H1 (cell line): Measurements from ENCODE around the gene SPTB. TPM values are rescaled to one million over a fixed set of nuclear protein-coding genes. Genes with fewer than 3 reads are reported as not detected.

Experiments
- CTCF ChIA-PET: fragments of 300-600 bp; sonication (Branson Sonifier 250); formaldehyde crosslinking; loops from one replicate; lab custom pipeline; 2021; ENCODE audit not compliant: partially characterized antibody; lab: Charles Lee
- POLR2A ChIA-PET: fragments of 300-600 bp; sonication (Branson Sonifier 250); formaldehyde crosslinking; loops from one replicate; lab custom pipeline; 2021; ENCODE audit warnings: inconsistent platforms; ENCODE audit not compliant: partially characterized antibody; lab: Charles Lee
- DNase-seq, 2 experiments: peaks; one replicate each; pipeline versions ENCODE4 v3.0.0 to v3.0.0-alpha.2; 2010 to 2022; ENCODE audit warnings: low spot score in 2 of 2, low read depth in 1 of 2, mixed read lengths in 1 of 2
- FAIRE-seq: peaks from 2 replicates; lab custom pipeline; 2011; peaks lifted over from hg19 to GRCh38; lab: Jason Lieb, UNC
- H2AFZ ChIP-seq: 2 replicates; pipeline ENCODE4 v1.8.1; 2012; ENCODE audit warnings: low read length, inconsistent platforms
- H2AK5ac ChIP-seq: 2 replicates; pipeline ENCODE4 v1.6.1; 2013; ENCODE audit warnings: low read depth, low read length
- H2BK120ac ChIP-seq: replicated peaks from 2 replicates; pipeline ENCODE3; 2013; ENCODE audit warnings: low read depth, low read length, inconsistent platforms
- H2BK12ac ChIP-seq: 2 replicates; pipeline ENCODE4 v1.6.1; 2013; ENCODE audit warnings: low read depth, low read length
- H2BK15ac ChIP-seq: 2 replicates; pipeline ENCODE4 v1.6.1; 2013; ENCODE audit warnings: low read length
- H2BK20ac ChIP-seq: 2 replicates; pipeline ENCODE4 v1.6.1; 2013; ENCODE audit warnings: low read length
- H2BK5ac ChIP-seq: 2 replicates; pipeline ENCODE4 v1.6.1; 2013; ENCODE audit warnings: low read depth, low read length
- H3K14ac ChIP-seq: 2 replicates; pipeline ENCODE4 v1.6.1; 2013; ENCODE audit warnings: inconsistent platforms; ENCODE audit not compliant: insufficient read length
- H3K18ac ChIP-seq: 2 replicates; pipeline ENCODE4 v1.6.1; 2013; ENCODE audit warnings: low read length; ENCODE audit errors: extremely low read depth
- H3K23ac ChIP-seq: 2 replicates; pipeline ENCODE4 v1.6.1; 2013; ENCODE audit warnings: inconsistent platforms; ENCODE audit not compliant: insufficient read length
- H3K23me2 ChIP-seq: 2 replicates; pipeline ENCODE4 v1.6.1; 2013; ENCODE audit warnings: low read depth, low read length
- H3K27ac ChIP-seq: 2 replicates; pipeline ENCODE4 v1.6.1; 2011; ENCODE audit warnings: low read depth, low read length, inconsistent platforms
- H3K27me3 ChIP-seq, 4 experiments: replicated peaks in 1 of 4; 1 replicate in 1 of 4; 2 replicates in 3 of 4; pipeline versions ENCODE4 v1.6.1 to v1.8.1; 2011 to 2013; ENCODE audit warnings: low read length in 3 of 4, mild to moderate bottlenecking in 3 of 4, inconsistent platforms in 2 of 4, mixed read lengths in 2 of 4, moderate library complexity in 1 of 4; ENCODE audit not compliant: control insufficient read depth in 3 of 4, insufficient read depth in 3 of 4; ENCODE audit errors: extremely low read depth in 1 of 4
- H3K36me3 ChIP-seq, 4 experiments: 2 replicates each; pipeline versions ENCODE4 v1.6.1 to v1.8.1; 2011 to 2013; ENCODE audit warnings: mild to moderate bottlenecking in 4 of 4, low read length in 3 of 4, moderate library complexity in 2 of 4, control low read depth in 1 of 4, inconsistent platforms in 1 of 4; ENCODE audit not compliant: insufficient read depth in 4 of 4, control insufficient read depth in 2 of 4
- H3K4ac ChIP-seq: replicated peaks from 2 replicates; pipeline ENCODE3; 2013; ENCODE audit warnings: low read length, low read depth, mixed read lengths, inconsistent platforms; ENCODE audit not compliant: insufficient read length
- H3K4me1 ChIP-seq, 4 experiments: replicated peaks in 1 of 4; 1 replicate in 1 of 4; 2 replicates in 3 of 4; pipeline versions ENCODE4 v1.6.1 to v1.8.1; 2011 to 2013; ENCODE audit warnings: low read length in 3 of 4, inconsistent platforms in 2 of 4, mixed read lengths in 1 of 4; ENCODE audit not compliant: insufficient read depth in 4 of 4, control insufficient read depth in 3 of 4
- H3K4me2 ChIP-seq, 2 experiments: 2 replicates each; pipeline versions ENCODE4 v1.6.1 to v1.8.1; 2011 to 2013; ENCODE audit warnings: low read depth in 2 of 2, low read length in 2 of 2, control low read depth in 1 of 2, inconsistent platforms in 1 of 2, mild to moderate bottlenecking in 1 of 2; ENCODE audit not compliant: insufficient read depth in 1 of 2
- H3K4me3 ChIP-seq, 4 experiments: fragments of 200-600, 300-600 bp in 1 of 4; sonication (generic), shearing (Covaris generic), sonication (Bioruptor Twin) in 1 of 4; 2 replicates each; pipeline versions ENCODE4 v1.5.1 to v1.8.1; 2011 to 2016; ENCODE audit warnings: low read length in 4 of 4, low read depth in 3 of 4, control low read depth in 2 of 4, inconsistent platforms in 2 of 4, mild to moderate bottlenecking in 2 of 4, mixed read lengths in 1 of 4, moderate library complexity in 1 of 4; ENCODE audit not compliant: insufficient read depth in 2 of 4; ENCODE audit errors: extremely low read depth in 1 of 4
- H3K56ac ChIP-seq: replicated peaks from 2 replicates; pipeline ENCODE3; 2013; ENCODE audit warnings: low read depth, mild to moderate bottlenecking, mixed read lengths, low read length, inconsistent platforms; ENCODE audit not compliant: insufficient read length
- H3K79me1 ChIP-seq: 2 replicates; pipeline ENCODE4 v1.6.1; 2013; ENCODE audit warnings: low read depth, low read length, control low read depth
- H3K79me2 ChIP-seq, 2 experiments: 2 replicates each; pipeline versions ENCODE4 v1.6.1 to v1.8.1; 2012 to 2013; ENCODE audit warnings: low read length in 2 of 2, mild to moderate bottlenecking in 2 of 2, inconsistent platforms in 1 of 2; ENCODE audit not compliant: insufficient read depth in 2 of 2, control insufficient read depth in 1 of 2
- H3K9ac ChIP-seq, 4 experiments: replicated peaks in 1 of 4; 1 replicate in 1 of 4; 2 replicates in 3 of 4; pipeline versions ENCODE4 v1.6.1 to v1.8.1; 2011 to 2013; ENCODE audit warnings: low read depth in 3 of 4, low read length in 3 of 4, control low read depth in 2 of 4, mild to moderate bottlenecking in 2 of 4, moderate library complexity in 2 of 4, inconsistent platforms in 1 of 4; ENCODE audit errors: extremely low read depth in 1 of 4
- H3K9me3 ChIP-seq, 2 experiments: 2 replicates each; pipeline versions ENCODE4 v1.6.1 to v1.8.1; 2012 to 2013; ENCODE audit warnings: mild to moderate bottlenecking in 2 of 2, moderate library complexity in 2 of 2, control low read depth in 1 of 2, inconsistent platforms in 1 of 2, low read depth in 1 of 2, low read length in 1 of 2, mixed read lengths in 1 of 2; ENCODE audit not compliant: insufficient read depth in 2 of 2
- H4K20me1 ChIP-seq, 2 experiments: replicated peaks in 1 of 2; 2 replicates each; pipeline versions ENCODE3 to v1.8.1; 2011 to 2013; ENCODE audit warnings: inconsistent platforms in 2 of 2, low read length in 2 of 2, mild to moderate bottlenecking in 1 of 2; ENCODE audit not compliant: insufficient read depth in 2 of 2, control insufficient read depth in 1 of 2
- H4K5ac ChIP-seq: 2 replicates; pipeline ENCODE4 v1.6.1; 2013; ENCODE audit warnings: low read length, low read depth, mixed read lengths, inconsistent platforms; ENCODE audit not compliant: insufficient read length
- H4K8ac ChIP-seq: 2 replicates; pipeline ENCODE4 v1.8.0; 2013; ENCODE audit warnings: mild to moderate bottlenecking, moderate library complexity, low read length, inconsistent platforms; ENCODE audit not compliant: insufficient read depth; ENCODE audit errors: extremely low read depth
- H4K91ac ChIP-seq: replicated peaks from 2 replicates; pipeline ENCODE3; 2013; ENCODE audit warnings: low read length, mixed read lengths, inconsistent platforms; ENCODE audit not compliant: insufficient read length
- ATF2 ChIP-seq: IDR thresholded peaks from 2 replicates; pipeline ENCODE4 v1.6.1; 2012; ENCODE audit warnings: low read length, inconsistent platforms
- CBX5 ChIP-seq: fragments of 300-800, 300-1000 bp; sonication (generic); IDR thresholded peaks from 2 replicates; pipeline ENCODE4 v1.7.1; 2016; ENCODE audit warnings: antibody characterized with exemption, low read length, low read depth
- E2F6 ChIP-seq: IDR thresholded peaks from 2 replicates; pipeline ENCODE4 v1.6.1; 2012; ENCODE audit warnings: inconsistent platforms
- EGR1 ChIP-seq: IDR thresholded peaks from 2 replicates; pipeline ENCODE4 v1.6.1; 2011; ENCODE audit warnings: low read depth, low read length, borderline replicate concordance
- FOSL1 ChIP-seq: IDR thresholded peaks from 2 replicates; pipeline ENCODE4 v1.6.1; 2011; ENCODE audit warnings: mild to moderate bottlenecking, low read depth, low read length, moderate library complexity; ENCODE audit not compliant: insufficient read depth
- POLR2A ChIP-seq, 2 experiments: IDR thresholded peaks; 1 replicate in 1 of 2; 2 replicates in 1 of 2; pipeline ENCODE4 v1.6.1; 2011; ENCODE audit warnings: low read depth in 2 of 2, low read length in 2 of 2, mild to moderate bottlenecking in 2 of 2; ENCODE audit errors: control extremely low read depth in 1 of 2
- POU5F1 ChIP-seq: IDR thresholded peaks from 2 replicates; pipeline ENCODE4 v1.6.1; 2011; ENCODE audit warnings: low read depth, mild to moderate bottlenecking, low read length, moderate library complexity
- RAD21 ChIP-seq, 2 experiments: IDR thresholded peaks in 1 of 2; conservative IDR thresholded peaks in 1 of 2; 2 replicates each; pipeline ENCODE4 v1.6.1; 2011; ENCODE audit warnings: low read depth in 2 of 2, low read length in 2 of 2, improper control_type of control experiment in 1 of 2, inconsistent platforms in 1 of 2, mild to moderate bottlenecking in 1 of 2, moderate library complexity in 1 of 2
- SP1 ChIP-seq: IDR thresholded peaks from 2 replicates; pipeline ENCODE4 v1.6.1; 2011; ENCODE audit warnings: low read depth, low read length
- WGBS, 2 experiments: shearing (Covaris generic) in 1 of 2; methylation state at CpG; one replicate each; pipeline versions ENCODE4 v1.1.6 to v1.1.7; 2013 to 2015; ENCODE audit warnings: low lambda C conversion rate in 2 of 2, mixed read lengths in 2 of 2, inconsistent platforms in 1 of 2, low coverage in 1 of 2, missing lambda C conversion rate in 1 of 2; ENCODE audit not compliant: insufficient replicate concordance in 2 of 2, insufficient coverage in 1 of 2, insufficient read length in 1 of 2; ENCODE audit errors: extremely low coverage in 1 of 2, missing lambda C conversion rate in 1 of 2; 5-methylcytosine and 5-hydroxymethylcytosine counted together
- polyA plus RNA-seq, 7 experiments: library from polyadenylated mRNA; depleted of rRNA in 3 of 7; stranded (reverse) in 5 of 7; unstranded in 2 of 7; fragments of >200 nt in 5 of 7; fragments of 200-250 nt in 2 of 7; gene quantifications; 1 replicate in 5 of 7; 2 replicates in 1 of 7; 4 replicates in 1 of 7; pipeline versions ENCODE4 v1.2.1 to v1.2.3, GENCODE V29; 2011 to 2013; ENCODE audit warnings: missing spikeins in 2 of 7, mixed read lengths in 2 of 7
- total RNA-seq: library from RNA; stranded (reverse); fragmentation: NEBNext Ultra II Directional; extraction: Animal tissue kit (Norgen Biotek cat#: 25700); gene quantifications from 2 replicates; pipeline ENCODE4 v1.2.1, GENCODE V29; 2021

SPTB gene
- total and polyA plus RNA-seq, 2 of the 8 experiments (the other 6 are each of a cell fraction or from before 2014, with no cell fraction given) = 0.30 to 2.4 TPM

- ChIA-PET CTCF (interaction anchor here (1.2 to 2.8 kb wide), 9 partner anchors 9 to 72 kb away, joined by 3 to 11 read pairs (median 4); no protein-coding TSS in a partner anchor), POLR2A (interaction anchor here (1.0 to 1.5 kb wide), 3 partner anchors 12 to 34 kb away, joined by 3 to 5 read pairs (median 4); no protein-coding TSS in a partner anchor)
- TF ChIP-seq EGR1 (no peak), RAD21 (IDR thresholded peaks at IDR 0.05 in 1 of 2, conservative IDR thresholded peaks at IDR 0.05 in 1 of 2; ENCODE audit: low read depth in 2 of 2, low read length in 2 of 2) (no peak), ATF2 (no peak), SP1 (no peak), CBX5 (no peak), FOSL1 (no peak), E2F6 (no peak), POU5F1 (no peak), POLR2A (IDR thresholded peaks at IDR 0.05; ENCODE audit: control extremely low read depth in 1 of 2, low read depth in 2 of 2, low read length in 2 of 2) (no peak)
These were observed 138.5 kb downstream of the SPTB start for GRCh38 chr14:64741200-64741599.

More at GRCh38 chr14:64741200-64741599, 138.5 kb downstream of the SPTB start:
- FAIRE-seq (no peak), DNase-seq (no peak)
- H4K91ac ChIP-seq = no peak overlapping the region
- no peak overlapping the region for H3K27ac ChIP-seq
- no peak overlapping the region for H3K9ac ChIP-seq
- H4K20me1 ChIP-seq = peaks cover 5 to 14% of the 10 kb centered on the region in 2 experiments
- H3K79me2 ChIP-seq = no peaks in the 10 kb centered on the region
- WGBS, 2 experiments = 99% methylated on average over 15 of the region's 15 CpGs; no CpG with 5 or more reads in 1 of the 2 experiments
- H3K4ac ChIP-seq = no peak overlapping the region
- H3K4me2 ChIP-seq = no peak overlapping the region
- H3K18ac ChIP-seq = no peak overlapping the region
- H3K4me3 ChIP-seq = no peak overlapping the region
- no peaks in the 10 kb centered on the region for H3K23me2 ChIP-seq
- no peak overlapping the region for H2BK120ac ChIP-seq
- no peaks in the 10 kb centered on the region for H3K9me3 ChIP-seq
- no peak overlapping the region for H2BK15ac ChIP-seq
- H2AFZ ChIP-seq = no peak overlapping the region
- H2BK20ac ChIP-seq = no peak overlapping the region
- H4K8ac ChIP-seq = no peak overlapping the region; the same call in 1 of the 2 replicates
- no peaks in the 10 kb centered on the region for H3K27me3 ChIP-seq
- peaks cover 30 to 78% (median 61%) of the 10 kb centered on the region in 4 experiments for H3K36me3 ChIP-seq
- no peak overlapping the region for H4K5ac ChIP-seq
- no peak overlapping the region for H2AK5ac ChIP-seq
- H3K79me1 ChIP-seq = no peaks in the 10 kb centered on the region; the same call in 1 of the 2 replicates
- H3K4me1 ChIP-seq = peaks cover 0 to 10% (median 4%) of the 10 kb centered on the region in 4 experiments; a peak in 5 of 7 replicates
- H3K14ac ChIP-seq = no peak overlapping the region
- H3K23ac ChIP-seq = no peak overlapping the region
- no peak overlapping the region for H2BK5ac ChIP-seq
- H2BK12ac ChIP-seq = no peak overlapping the region
- H3K56ac ChIP-seq = no peak overlapping the region
